Astrocyte (in vitro differentiated cells and primary cell): ENCODE results near the gene PLPP2. TPM values are rescaled to one million over a fixed set of nuclear protein-coding genes. Genes with fewer than 3 reads are reported as not detected.

Experiments
- DNase-seq: peaks from one replicate; pipeline ENCODE4 v3.0.0-alpha.2; 2010; ENCODE audit warnings: low read depth
- FAIRE-seq: peaks from 2 replicates; lab custom pipeline; 2011; peaks lifted over from hg19 to GRCh38; lab: Jason Lieb, UNC
- H2AFZ ChIP-seq: 2 replicates; pipeline ENCODE4 v1.6.0; 2012; ENCODE audit warnings: low read depth, low read length, inconsistent platforms
- H3K27ac ChIP-seq: 2 replicates; pipeline ENCODE4 v1.5.1; 2011; ENCODE audit warnings: low read depth, low read length, inconsistent platforms
- H3K27me3 ChIP-seq: 2 replicates; pipeline ENCODE4 v1.6.0; 2011; ENCODE audit warnings: low read length, inconsistent platforms; ENCODE audit not compliant: insufficient read depth
- H3K36me3 ChIP-seq: 2 replicates; pipeline ENCODE4 v1.5.1; 2011; ENCODE audit warnings: low read length, inconsistent platforms; ENCODE audit not compliant: insufficient read depth
- H3K4me1 ChIP-seq: 2 replicates; pipeline ENCODE4 v1.5.1; 2011; ENCODE audit warnings: low read length, inconsistent platforms; ENCODE audit not compliant: insufficient read depth
- H3K4me2 ChIP-seq: 2 replicates; pipeline ENCODE4 v1.6.0; 2012; ENCODE audit warnings: low read length, inconsistent platforms
- H3K4me3 ChIP-seq: 2 replicates; pipeline ENCODE4 v1.5.1; 2011; ENCODE audit warnings: low read depth, mild to moderate bottlenecking, low read length, inconsistent platforms; ENCODE audit not compliant: insufficient read depth
- H3K79me2 ChIP-seq: 2 replicates; pipeline ENCODE4 v1.6.0; 2012; ENCODE audit warnings: mild to moderate bottlenecking, low read length, inconsistent platforms; ENCODE audit not compliant: insufficient read depth
- H3K9ac ChIP-seq: 2 replicates; pipeline ENCODE4 v1.6.0; 2012; ENCODE audit warnings: mild to moderate bottlenecking, low read length, inconsistent platforms
- H3K9me3 ChIP-seq: 2 replicates; pipeline ENCODE4 v1.5.1; 2012; ENCODE audit warnings: low read depth, mild to moderate bottlenecking, low read length, inconsistent platforms; ENCODE audit not compliant: insufficient read depth
- H4K20me1 ChIP-seq: 2 replicates; pipeline ENCODE4 v1.6.0; 2012; ENCODE audit warnings: low read length, inconsistent platforms; ENCODE audit not compliant: insufficient read depth
- H3K27ac Mint-ChIP-seq: one replicate; pipeline ENCODE4 v1.8.0; 2021; ENCODE audit warnings: mild to moderate bottlenecking, mixed read lengths; ENCODE audit not compliant: unreplicated experiment
- H3K27me3 Mint-ChIP-seq: one replicate; pipeline ENCODE4 v1.8.0; 2021; ENCODE audit warnings: low read depth, mixed read lengths; ENCODE audit not compliant: unreplicated experiment
- H3K36me3 Mint-ChIP-seq: one replicate; pipeline ENCODE4 v1.8.0; 2021; ENCODE audit warnings: low read depth, mixed read lengths; ENCODE audit not compliant: unreplicated experiment
- H3K4me1 Mint-ChIP-seq: one replicate; pipeline ENCODE4 v1.8.0; 2021; ENCODE audit warnings: low read depth, mixed read lengths; ENCODE audit not compliant: unreplicated experiment
- H3K4me3 Mint-ChIP-seq: one replicate; pipeline ENCODE4 v1.8.0; 2021; ENCODE audit warnings: mild to moderate bottlenecking, moderate library complexity, mixed read lengths; ENCODE audit not compliant: unreplicated experiment
- H3K9me3 Mint-ChIP-seq: one replicate; pipeline ENCODE4 v1.8.0; 2021; ENCODE audit warnings: mild to moderate bottlenecking, mixed read lengths; ENCODE audit not compliant: unreplicated experiment
- CTCF ChIP-seq: IDR thresholded peaks from 2 replicates; pipeline ENCODE4 v1.5.1; 2011; ENCODE audit warnings: low read depth, mild to moderate bottlenecking, inconsistent platforms, low read length, moderate library complexity; ENCODE audit not compliant: insufficient read depth
- EZH2 ChIP-seq: IDR thresholded peaks from 2 replicates; pipeline ENCODE4 v1.6.1; 2012; ENCODE audit warnings: mild to moderate bottlenecking, low read length, inconsistent platforms; ENCODE audit not compliant: insufficient read depth
- total RNA-seq: library from RNA; stranded (reverse); gene quantifications from 2 replicates; pipeline ENCODE4 v1.2.1, GENCODE V29; 2021

The PLPP2 gene
- total RNA-seq, 1 donor from 2014 or later: 3.7 TPM

GRCh38 chr19:306151-306900 lies 15.1 kb upstream of the PLPP2 start:
- Mint-ChIP-seq H3K36me3 (no peaks in the 10 kb centered on the region), H3K4me1 (no peaks in the 10 kb centered on the region), H3K9me3 (no peaks in the 10 kb centered on the region), H3K27ac (no peak overlapping the region), H3K27me3 (no peaks in the 10 kb centered on the region), H3K4me3 (no peak overlapping the region)
- Histone ChIP-seq H3K4me1 (no peaks in the 10 kb centered on the region), H3K27me3 (no peaks in the 10 kb centered on the region), H2AFZ (no peak overlapping the region), H4K20me1 (peaks cover 64% of the 10 kb centered on the region), H3K27ac (no peak overlapping the region), H3K36me3 (peaks cover 5% of the 10 kb centered on the region), H3K9me3 (no peaks in the 10 kb centered on the region), H3K4me2 (no peak overlapping the region), H3K4me3 (no peak overlapping the region), H3K79me2 (peaks cover 28% of the 10 kb centered on the region), H3K9ac (no peak overlapping the region)
- no peak for TF ChIP-seq CTCF
- no peak for TF ChIP-seq EZH2
- FAIRE-seq (no peak), DNase-seq (no peak)

- no peak for DNase-seq
Measured at GRCh38 chr19:305240-306150, 14.3 kb upstream of the PLPP2 start.

More at GRCh38 chr19:305240-306150, 14.3 kb upstream of the PLPP2 start:
- Histone ChIP-seq H3K4me3 (no peak overlapping the region), H3K27me3 (no peaks in the 10 kb centered on the region), H2AFZ (no peak overlapping the region), H3K27ac (no peak overlapping the region), H3K79me2 (peaks cover 19% of the 10 kb centered on the region), H3K4me2 (no peak overlapping the region), H3K9me3 (no peaks in the 10 kb centered on the region), H4K20me1 (peaks cover 58% of the 10 kb centered on the region), H3K4me1 (no peaks in the 10 kb centered on the region), H3K36me3 (peaks cover 2% of the 10 kb centered on the region), H3K9ac (no peak overlapping the region)
- FAIRE-seq: no peak
- H3K27ac Mint-ChIP-seq: no peak overlapping the region
- no peaks in the 10 kb centered on the region for H3K27me3 Mint-ChIP-seq
- no peaks in the 10 kb centered on the region for H3K9me3 Mint-ChIP-seq
- no peaks in the 10 kb centered on the region for H3K4me1 Mint-ChIP-seq
- TF ChIP-seq CTCF (no peak), EZH2 (no peak)
- no peak overlapping the region for H3K4me3 Mint-ChIP-seq
- no peaks in the 10 kb centered on the region for H3K36me3 Mint-ChIP-seq
